Spleen (tissue), 7 donors: ENCODE measurements around the gene ANKRD28.

Source experiments
- CTCF ChIP-seq, 11 experiments: fragments of 200-600 bp in 7 of 11; fragments of 450-650 bp in 4 of 11; sonication (generic) in 4 of 11; IDR thresholded peaks in 8 of 11; conservative IDR thresholded peaks in 3 of 11; 1 replicate in 7 of 11; 2 replicates in 4 of 11; pipeline versions ENCODE4 v1.4.0 to v1.8.0; 2016 to 2021; ENCODE audit warnings: antibody characterized with exemption in 11 of 11, inconsistent platforms in 4 of 11, mild to moderate bottlenecking in 1 of 11
- POLR2AphosphoS5 ChIP-seq, 3 donors: sonication (generic); formaldehyde crosslinking; IDR thresholded peaks; one replicate each; pipeline ENCODE4 v1.5.1; 2017; ENCODE audit warnings: antibody characterized with exemption in 3 of 3
- donor health status: DM: no; HTN: no; CAD: no; lungs with moderate emphysema.
- donor health status: DM: no; HTN: no; CAD: no.
- donor health status: DM: no; HTN: no; CAD: no.

- TF ChIP-seq POLR2AphosphoS5 (IDR thresholded peaks at IDR 0.05) (no peak), CTCF (IDR thresholded peaks at IDR 0.05 in 8 of 11, conservative IDR thresholded peaks at IDR 0.05 in 3 of 11) (no peak)
Measured at GRCh38 chr3:15847239-15847638, 49.5 kb upstream of the ANKRD28 start.
